ENCODE data around the gene IDE.

- no peak for TF ChIP-seq CTCF (IDR thresholded peaks at IDR 0.05)
- no peak for TF ChIP-seq POLR2A (IDR thresholded peaks at IDR 0.05)
Measured at GRCh38 chr10:92562424-92562823, 11.5 kb downstream of the IDE start.
